ENCODE data around the gene LRRFIP1.

The LRRFIP1 gene

GRCh38 chr2:237712477-237713377 lies 85.3 kb downstream of the LRRFIP1 start:
- no peaks in the 10 kb centered on the region for H3K27me3 ChIP-seq (ENCODE audit: insufficient read depth, poor library complexity, severe bottlenecking)
- no peak overlapping the region for H3K4me3 ChIP-seq (ENCODE audit: severe bottlenecking)
- DNase-seq (ENCODE audit: low spot score) (no peak), ATAC-seq (ENCODE audit: low read depth) (no peak)
- H3K36me3 ChIP-seq (ENCODE audit: low read depth), result peaks cover 67% of the 10 kb centered on the region
- no peaks in the 10 kb centered on the region for H3K9me3 ChIP-seq (ENCODE audit: severe bottlenecking)
- TF ChIP-seq CTCF (IDR thresholded peaks at IDR 0.05; ENCODE audit: poor library complexity, severe bottlenecking), result no peak
- H3K27ac ChIP-seq (ENCODE audit: poor library complexity, severe bottlenecking), result no peak overlapping the region
- peaks cover 33% of the 10 kb centered on the region for H3K4me1 ChIP-seq (ENCODE audit: insufficient read depth, poor library complexity, severe bottlenecking)

GRCh38 chr2:237714690-237715458 lies 87.5 kb downstream of the LRRFIP1 start:
- no peak for DNase-seq (ENCODE audit: low spot score)
- no peak for TF ChIP-seq CTCF (IDR thresholded peaks at IDR 0.05; ENCODE audit: poor library complexity, severe bottlenecking)
- H3K4me1 ChIP-seq (ENCODE audit: insufficient read depth, poor library complexity, severe bottlenecking), result peaks cover 33% of the 10 kb centered on the region
- H3K27me3 ChIP-seq (ENCODE audit: insufficient read depth, poor library complexity, severe bottlenecking), result no peaks in the 10 kb centered on the region
- H3K36me3 ChIP-seq (ENCODE audit: low read depth), result peaks cover 65% of the 10 kb centered on the region
- H3K9me3 ChIP-seq (ENCODE audit: severe bottlenecking), result no peaks in the 10 kb centered on the region
- no peak overlapping the region for H3K4me3 ChIP-seq (ENCODE audit: severe bottlenecking)
- H3K27ac ChIP-seq (ENCODE audit: poor library complexity, severe bottlenecking), result peak overlapping the region; percentile 51
- peak; percentile 84 for ATAC-seq (ENCODE audit: low read depth)

- H3K27me3 ChIP-seq (ENCODE audit: insufficient read depth, poor library complexity, severe bottlenecking), result no peaks in the 10 kb centered on the region
- peaks cover 33% of the 10 kb centered on the region for H3K4me1 ChIP-seq (ENCODE audit: insufficient read depth, poor library complexity, severe bottlenecking)
- TF ChIP-seq CTCF (IDR thresholded peaks at IDR 0.05; ENCODE audit: poor library complexity, severe bottlenecking), result no peak
- H3K9me3 ChIP-seq (ENCODE audit: severe bottlenecking), result no peaks in the 10 kb centered on the region
- H3K4me3 ChIP-seq (ENCODE audit: severe bottlenecking), result no peak overlapping the region
- ATAC-seq (ENCODE audit: low read depth) (peak; percentile 51), DNase-seq (ENCODE audit: low spot score) (no peak)
- peaks cover 63% of the 10 kb centered on the region for H3K36me3 ChIP-seq (ENCODE audit: low read depth)
- peak overlapping the region; percentile 51 for H3K27ac ChIP-seq (ENCODE audit: poor library complexity, severe bottlenecking)
These were observed 88.1 kb downstream of the LRRFIP1 start for GRCh38 chr2:237715459-237715947.

- Histone ChIP-seq H3K36me3 (ENCODE audit: low read depth) (peaks cover 63% of the 10 kb centered on the region), H3K27me3 (ENCODE audit: insufficient read depth, poor library complexity, severe bottlenecking) (no peaks in the 10 kb centered on the region), H3K4me3 (ENCODE audit: severe bottlenecking) (no peak overlapping the region), H3K9me3 (ENCODE audit: severe bottlenecking) (no peaks in the 10 kb centered on the region), H3K4me1 (ENCODE audit: insufficient read depth, poor library complexity, severe bottlenecking) (peaks cover 33% of the 10 kb centered on the region), H3K27ac (ENCODE audit: poor library complexity, severe bottlenecking) (peak overlapping the region; percentile 51)
- ATAC-seq (ENCODE audit: low read depth) (no peak), DNase-seq (ENCODE audit: low spot score) (no peak)
- TF ChIP-seq CTCF (IDR thresholded peaks at IDR 0.05; ENCODE audit: poor library complexity, severe bottlenecking), result no peak
These were observed 88.6 kb downstream of the LRRFIP1 start for GRCh38 chr2:237716011-237716410.
